HG02798 (cell line): ENCODE measurements around the gene DPY19L1.
A peak's percentile ranks its signal among the peaks of the same experiment; 100 is the strongest.
"Not testable (repeated sequence)": the region's sequence is repeated elsewhere in the genome, so short reads cannot be mapped to it uniquely, and the experiment has no call there.

ENCODE experiments used
- ATAC-seq: cut with Tn5 transposase; IDR thresholded peaks from one replicate; pipeline ENCODE4 v1.9.1; 2021; ENCODE audit warnings: mild to moderate bottlenecking; ENCODE audit not compliant: unreplicated experiment, poor library complexity

Gene DPY19L1

DNA sequence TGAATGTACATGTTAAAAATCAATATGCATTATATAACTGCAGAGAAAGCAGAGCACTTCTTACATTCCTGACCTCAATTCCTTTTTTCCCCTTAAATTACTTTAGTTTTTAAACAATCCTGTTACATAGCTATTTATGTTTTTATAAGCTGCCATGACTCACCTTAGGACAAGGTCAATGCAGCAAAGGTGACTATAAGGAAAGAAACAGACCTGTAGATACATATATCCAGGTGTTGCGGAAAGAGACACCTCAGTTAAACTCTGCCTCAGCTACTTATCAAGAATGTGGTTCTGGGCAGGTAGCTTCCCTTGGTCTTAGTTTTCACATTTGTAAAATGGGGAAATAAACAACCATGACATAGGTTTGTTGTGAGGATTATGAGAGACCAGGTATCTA lies 105.5 kb downstream of the DPY19L1 start:
- ATAC-seq, result no peak

DNA sequence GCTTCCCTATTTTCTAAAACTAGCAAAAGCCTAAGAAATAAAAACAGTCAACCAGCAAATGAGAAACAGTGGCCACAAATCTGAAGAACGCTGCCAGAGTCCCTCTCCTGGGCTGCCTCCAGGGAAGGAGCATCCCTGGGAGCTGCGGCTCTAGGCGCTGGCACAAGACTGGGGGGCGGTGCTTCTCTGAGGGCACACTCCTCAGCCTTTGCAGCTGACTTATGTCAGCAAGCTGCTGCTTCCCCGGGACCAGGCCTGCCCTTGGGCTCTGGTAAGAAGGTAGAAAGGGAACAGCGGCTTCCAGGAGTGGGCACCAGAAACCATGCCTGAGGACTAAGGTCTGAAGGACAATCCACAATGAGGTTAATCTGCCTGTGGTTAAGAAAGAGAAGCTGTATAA lies 107.5 kb downstream of the DPY19L1 start:
- not testable (repeated sequence) for ATAC-seq

DNA sequence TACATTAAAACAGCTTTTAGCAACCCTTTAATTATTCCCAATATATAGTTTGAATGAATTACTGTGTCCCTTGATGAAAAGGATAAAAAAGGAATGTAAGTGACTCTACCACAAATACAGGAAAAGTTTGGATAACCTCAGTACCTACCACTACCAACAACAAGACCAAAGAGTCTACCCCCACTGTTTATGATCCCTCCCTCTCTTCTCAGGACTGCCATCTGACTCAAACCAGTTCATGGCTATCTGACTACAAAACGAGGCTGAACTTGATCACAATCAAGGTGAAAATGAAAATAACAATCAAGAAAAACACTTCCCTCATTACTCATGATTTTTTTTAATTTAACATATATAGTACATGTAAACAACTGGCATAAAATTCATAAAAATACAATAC lies 108.7 kb downstream of the DPY19L1 start:
- no peak for ATAC-seq

DNA sequence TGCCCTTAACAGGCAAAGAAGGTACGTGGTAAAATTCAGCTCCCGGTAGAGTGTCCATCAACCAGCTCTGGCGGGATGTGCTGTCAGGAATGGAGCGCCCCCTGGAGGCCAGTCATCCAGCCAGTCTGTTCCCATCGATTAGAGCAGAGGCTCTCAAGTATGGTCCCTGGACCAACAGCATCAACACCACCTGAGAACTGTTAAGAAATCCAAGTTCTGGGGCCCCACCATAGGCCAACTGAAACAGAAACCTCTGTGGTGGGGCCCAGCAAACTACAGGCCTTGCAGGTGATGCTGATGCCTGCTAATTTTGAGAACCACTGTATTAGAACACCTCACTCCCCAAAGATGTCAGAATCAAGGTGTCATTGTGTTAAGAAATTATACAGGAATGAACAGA lies 109.2 kb downstream of the DPY19L1 start:
- ATAC-seq, result peak; percentile 86

DNA sequence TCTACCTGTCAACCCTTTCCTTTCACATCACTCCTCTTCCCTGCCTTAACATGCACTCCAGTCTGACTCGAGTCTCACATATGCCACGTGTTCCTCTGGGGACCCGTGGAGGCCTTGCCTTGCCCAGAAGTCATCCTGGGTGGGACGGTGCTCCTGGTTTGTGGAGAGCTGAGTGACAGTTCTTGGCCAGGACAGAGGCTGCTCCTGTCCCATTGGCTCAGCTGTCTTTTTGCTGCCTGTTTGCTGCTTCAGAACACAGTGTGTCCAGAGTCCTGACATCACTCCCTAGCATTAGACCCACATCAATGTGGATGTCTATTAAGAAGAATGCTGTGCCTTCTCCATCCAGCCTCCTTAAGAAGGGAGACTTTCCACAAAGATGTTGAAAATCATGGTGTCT lies 116.8 kb downstream of the DPY19L1 start:
- ATAC-seq, result not testable (repeated sequence)

DNA sequence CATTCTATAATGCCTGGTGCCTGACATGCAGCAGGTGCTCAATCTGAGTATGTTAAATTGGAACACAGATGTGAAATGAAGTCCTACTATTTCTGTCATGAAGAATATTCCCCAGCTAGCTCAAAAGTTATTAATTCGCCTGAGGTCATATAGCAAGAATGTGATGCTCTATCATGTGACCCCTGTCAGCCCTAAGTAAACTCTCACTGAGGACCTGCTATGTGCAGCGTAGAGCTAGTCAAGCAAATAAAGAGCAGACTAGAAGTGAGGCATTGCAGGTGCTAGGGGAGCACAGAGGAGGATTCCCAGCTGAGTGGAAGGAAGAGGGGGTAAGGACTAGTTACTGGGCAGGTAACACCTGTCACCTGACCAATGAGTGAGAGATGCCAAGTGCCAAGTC lies 118.2 kb downstream of the DPY19L1 start:
- not testable (repeated sequence) for ATAC-seq

DNA sequence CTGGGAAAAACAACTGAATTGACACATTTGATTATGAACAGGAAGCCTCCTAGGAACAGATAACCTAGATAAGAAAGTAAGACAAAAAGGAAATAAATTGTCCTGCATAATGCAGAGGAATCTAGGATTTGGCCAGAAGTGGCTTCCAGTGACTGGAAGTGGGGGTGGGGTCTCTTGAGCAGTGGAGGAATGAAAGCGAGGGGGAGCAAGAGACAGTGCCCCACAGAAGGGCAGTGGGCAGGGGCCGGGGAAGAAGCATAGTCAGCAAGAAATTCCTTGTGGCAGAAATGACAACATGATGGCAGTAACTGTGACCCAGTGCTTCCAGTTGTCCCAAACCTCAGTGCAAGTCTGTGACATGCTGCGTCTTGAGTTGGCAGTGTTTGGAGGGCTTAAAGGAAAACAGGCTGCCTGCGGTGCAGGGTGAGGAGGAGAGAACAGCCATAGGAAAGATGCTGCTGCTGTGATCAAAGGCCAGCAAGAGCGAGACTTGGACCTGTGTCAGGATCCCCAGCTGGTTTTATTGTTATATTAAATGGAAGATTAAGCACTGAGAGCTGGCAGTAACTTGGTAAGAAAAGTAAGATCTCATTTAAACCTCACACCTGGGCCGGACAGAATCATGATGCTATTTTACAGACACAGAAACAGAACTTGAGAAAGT lies 119.0 kb downstream of the DPY19L1 start:
- not testable (repeated sequence) for ATAC-seq

DNA sequence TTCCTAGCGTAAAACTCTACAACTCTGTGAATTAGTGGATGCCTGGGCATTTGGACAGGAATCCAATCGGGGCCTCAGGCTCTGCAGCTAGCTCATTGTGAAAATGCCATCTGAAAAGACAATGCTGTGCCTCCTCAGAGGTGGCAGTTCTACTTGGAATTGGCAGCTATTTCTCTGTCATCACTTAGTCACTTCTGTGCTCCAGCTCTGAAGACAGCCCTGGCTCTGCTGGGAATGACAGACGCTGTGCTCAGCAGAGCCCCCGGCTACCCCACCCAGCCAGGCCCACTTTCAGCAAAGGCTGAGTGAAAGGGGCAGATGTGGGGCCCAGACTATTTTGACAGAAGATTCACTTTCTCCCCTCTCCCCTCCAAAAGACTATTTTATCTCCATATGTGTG lies 119.8 kb downstream of the DPY19L1 start:
- not testable (repeated sequence) for ATAC-seq

DNA sequence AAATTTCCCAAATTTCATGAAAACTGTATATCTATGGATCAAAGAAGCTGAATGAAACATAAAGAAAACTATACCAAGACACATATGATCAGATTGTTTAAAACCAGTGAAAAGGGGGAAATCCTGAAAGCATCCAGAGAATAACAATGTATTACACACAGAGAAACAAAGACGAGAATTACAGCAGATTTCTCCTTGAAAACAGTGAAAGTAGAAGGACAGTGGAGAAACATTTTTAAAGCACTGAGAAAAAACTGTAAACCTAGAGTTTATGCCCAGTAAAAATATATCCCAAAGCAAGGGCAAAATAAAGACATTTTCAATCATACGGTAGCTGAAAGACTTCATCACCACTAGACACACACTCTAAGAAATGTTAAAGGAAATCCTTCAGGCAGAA lies 121.0 kb downstream of the DPY19L1 start:
- ATAC-seq, result no peak

DNA sequence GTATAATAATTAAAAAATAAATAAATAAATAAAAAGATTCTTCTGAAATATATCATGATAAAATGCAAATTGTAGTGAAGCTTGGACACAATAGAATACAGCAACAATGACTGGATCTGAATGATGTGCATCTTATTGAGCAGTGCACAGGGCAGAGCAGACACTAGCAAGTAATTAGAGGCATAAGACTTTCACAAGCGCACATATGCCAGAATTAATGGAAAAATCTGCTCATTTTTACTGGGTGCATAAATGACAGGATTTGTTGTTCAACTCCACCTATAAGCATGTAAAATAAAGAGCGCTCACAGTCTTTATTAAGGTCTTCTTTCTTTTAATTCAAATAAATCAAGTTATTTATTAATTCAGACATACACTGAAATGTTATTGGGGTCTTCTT lies 125.0 kb downstream of the DPY19L1 start:
- no peak for ATAC-seq

DNA sequence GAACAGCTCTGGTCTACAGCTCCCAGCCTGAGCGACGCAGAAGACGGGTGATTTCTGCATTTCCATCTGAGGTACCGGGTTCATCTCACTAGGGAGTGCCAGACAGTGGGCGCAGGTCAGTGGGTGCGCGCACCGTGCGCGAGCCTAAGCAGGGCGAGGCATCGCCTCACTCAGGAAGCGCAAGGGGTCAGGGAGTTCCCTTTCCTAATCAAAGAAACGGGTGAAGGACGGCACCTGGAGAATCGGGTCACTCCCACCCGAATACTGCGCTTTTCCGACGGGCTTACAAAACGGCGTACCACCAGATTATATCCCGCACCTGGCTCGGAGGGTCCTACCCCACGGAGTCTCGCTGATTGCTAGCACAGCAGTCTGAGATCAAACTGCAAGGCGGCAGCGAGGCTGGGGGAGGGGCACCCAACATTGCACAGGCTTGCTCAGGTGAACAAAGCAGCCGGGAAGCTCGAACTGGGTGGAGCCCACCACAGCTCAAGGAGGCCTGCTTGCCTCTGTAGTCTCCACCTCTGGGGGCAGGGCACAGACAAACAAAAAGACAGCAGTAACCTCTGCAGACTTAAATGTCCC lies 130.9 kb downstream of the DPY19L1 start:
- ATAC-seq, result not testable (repeated sequence)

DNA sequence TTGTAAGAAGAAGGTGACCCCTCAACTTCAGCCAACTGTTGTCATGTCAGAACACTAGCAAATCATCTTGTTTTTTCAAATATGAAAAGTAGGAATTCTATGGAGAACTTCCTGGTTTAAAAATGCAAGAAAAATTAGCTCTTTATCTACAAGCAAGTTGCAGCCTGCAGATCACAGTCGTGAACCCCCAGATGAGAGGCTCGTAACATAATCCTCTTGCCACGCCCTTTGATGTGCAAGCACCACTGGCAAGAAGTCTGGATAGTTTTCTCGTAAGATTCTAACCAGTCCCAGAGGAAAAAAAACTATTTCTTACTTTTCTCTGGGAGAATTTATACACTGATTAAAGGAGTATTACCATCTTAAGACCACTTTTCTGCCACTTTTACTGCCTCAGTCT lies 132.3 kb downstream of the DPY19L1 start:
- no peak for ATAC-seq

DNA sequence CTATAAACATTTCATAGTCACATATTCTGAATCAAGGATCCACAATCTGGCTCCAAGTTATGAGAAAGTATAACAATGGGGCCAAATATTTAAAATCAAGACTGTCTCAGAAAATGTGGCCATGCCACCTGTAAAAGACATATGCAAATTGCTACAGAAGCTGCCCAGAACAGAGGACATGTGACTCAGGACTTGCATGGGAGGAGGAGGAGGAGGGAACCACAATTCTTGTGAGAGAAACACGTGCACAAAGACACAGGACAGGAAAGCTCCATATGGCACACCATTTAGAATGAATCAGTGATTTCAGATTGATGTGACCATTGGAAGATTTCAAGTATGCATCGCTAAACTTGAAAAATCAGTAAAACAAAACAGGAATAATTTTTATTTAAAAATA lies 133.4 kb downstream of the DPY19L1 start:
- ATAC-seq, result not testable (repeated sequence)

DNA sequence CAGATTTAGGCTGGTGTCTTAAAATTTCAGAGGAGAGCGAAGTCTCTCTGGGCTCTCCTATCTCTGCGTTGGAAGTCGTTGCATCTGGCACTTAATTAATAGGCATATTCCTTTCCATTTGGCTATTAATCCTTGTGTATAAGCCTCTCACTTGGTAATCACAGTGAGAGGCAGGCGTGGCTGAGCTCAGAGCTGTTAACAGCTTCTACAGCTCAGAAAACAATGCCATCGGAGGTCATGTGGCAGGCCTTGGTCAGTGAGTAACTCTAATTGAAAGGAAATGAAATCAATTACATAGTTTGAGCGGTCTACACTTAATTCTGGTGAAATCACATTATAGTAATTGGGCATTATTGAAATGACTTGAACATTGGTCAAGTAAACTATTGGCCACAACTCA lies 135.1 kb downstream of the DPY19L1 start:
- ATAC-seq, result no peak

DNA sequence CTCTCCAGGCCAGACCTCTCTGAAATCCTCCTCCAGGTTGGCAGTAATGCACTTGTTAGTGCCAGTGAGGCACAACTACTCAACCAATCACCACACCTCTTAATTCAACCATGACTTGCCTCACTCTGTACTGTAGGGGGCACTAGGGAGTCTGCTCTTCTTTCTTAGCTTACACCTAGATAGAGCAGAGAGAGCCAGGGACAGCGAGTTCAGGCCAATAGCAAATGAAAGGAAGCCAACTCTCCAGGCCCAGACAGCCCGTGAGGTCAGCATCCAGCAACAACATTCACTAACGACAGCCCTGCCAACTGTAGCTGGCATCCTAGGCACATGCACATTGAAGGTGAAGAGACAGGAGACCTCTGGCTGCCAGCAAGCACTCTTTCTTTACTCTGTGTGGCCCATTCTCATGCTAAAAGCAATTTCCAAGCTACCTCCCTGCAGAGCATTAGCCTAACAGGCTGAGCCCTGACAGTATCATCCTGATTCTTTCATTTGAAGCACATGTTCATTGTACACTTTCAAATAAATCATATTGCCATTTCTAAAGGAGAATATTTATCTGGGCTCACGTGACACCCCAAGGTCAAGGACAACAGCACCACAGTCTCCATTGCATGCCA lies 136.3 kb downstream of the DPY19L1 start:
- ATAC-seq, result peak; percentile 69

DNA sequence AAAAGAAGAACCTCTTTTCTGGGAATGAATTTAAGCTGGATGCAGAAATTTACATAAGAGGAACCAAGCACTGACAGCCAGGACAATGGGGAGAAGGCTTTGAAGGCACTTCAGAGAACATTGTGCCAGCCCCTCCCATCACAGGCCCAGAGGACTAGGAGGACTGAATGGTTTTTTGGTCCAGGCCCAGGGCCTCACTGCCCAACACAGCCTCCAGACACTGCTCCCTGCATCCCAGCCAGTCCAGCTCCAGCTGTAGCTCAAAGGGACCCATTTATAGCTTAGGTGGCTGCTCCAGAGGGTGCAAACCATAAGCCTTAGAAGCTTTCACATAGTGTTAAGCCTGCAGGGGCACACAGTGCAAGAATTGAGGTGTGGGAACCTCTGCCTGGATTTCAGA lies 142.1 kb downstream of the DPY19L1 start:
- no peak for ATAC-seq

DNA sequence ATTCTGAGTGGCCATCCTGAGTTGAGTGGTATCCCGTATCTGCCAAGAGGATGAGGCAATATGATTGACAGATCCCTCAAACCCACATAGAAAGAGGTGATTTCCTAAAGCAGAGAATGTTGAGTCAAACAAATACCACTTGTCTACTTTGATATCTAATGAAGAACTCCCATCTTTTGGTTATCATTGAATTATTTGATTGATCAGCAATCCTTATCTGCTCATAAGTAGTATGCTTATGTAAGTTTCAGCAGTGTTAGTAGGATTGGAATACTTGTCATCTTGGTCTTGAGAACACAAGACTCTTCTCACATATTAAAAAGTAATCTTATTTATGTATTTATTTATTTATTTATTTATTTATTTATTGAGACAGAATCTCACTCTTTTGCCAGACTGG lies 147.3 kb downstream of the DPY19L1 start:
- no peak for ATAC-seq

DNA sequence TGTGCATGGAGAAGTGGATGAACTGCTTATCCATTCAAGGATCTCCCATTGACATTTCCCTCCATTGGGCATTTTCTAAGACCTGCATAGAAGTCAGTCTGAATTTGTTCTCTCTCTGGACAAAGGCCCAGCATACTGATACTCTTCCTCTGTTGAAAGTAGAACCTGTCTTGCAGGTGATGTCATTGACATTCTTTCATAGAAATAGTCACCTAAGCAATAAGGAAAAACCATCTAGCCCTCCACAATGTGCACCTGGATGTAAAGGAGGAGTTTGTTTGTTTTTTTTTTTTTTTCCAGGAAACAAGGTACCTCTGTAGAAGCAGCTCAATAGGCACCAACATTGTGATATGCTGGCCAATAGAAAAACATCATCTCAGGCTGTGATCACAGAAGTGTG lies 150.4 kb downstream of the DPY19L1 start:
- no peak for ATAC-seq

DNA sequence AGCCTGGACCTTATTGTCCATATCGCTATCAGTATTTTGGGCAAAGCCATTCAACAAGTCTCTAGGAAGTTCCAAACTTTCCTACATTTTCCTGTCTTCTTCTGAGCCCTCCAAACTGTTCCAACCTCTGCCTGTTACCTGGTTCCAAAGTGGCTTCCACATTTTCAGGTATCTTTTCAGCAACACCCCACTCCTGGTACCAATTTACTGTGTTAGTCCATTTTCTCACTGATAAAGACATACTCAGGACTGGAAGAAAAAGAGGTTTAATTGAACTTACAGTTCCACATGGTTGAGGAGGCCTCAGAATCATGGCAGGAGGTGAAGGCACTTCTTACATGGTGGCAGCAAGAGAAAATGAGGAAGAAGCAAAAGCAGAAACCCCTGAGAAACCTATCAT lies 153.4 kb downstream of the DPY19L1 start:
- not testable (repeated sequence) for ATAC-seq

DNA sequence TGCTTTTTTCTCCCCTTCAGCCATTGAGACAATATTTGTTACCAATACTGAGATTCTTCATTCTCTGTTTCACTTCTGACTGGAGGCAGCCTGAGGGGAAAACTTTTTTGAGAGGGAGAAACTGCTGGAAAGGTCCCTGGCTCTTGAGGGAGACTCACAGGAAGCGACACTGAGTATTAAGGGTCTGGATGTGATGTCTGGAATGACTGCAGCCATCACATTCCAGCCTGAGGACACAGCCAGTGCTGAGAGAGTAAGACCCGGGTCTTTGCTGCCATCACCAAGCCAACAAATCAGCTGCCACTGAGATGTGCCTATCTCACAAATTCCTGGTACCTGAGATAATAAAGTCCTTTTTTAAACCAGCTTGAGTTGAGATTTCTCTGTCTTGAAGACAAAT lies 157.4 kb downstream of the DPY19L1 start:
- no peak for ATAC-seq

DNA sequence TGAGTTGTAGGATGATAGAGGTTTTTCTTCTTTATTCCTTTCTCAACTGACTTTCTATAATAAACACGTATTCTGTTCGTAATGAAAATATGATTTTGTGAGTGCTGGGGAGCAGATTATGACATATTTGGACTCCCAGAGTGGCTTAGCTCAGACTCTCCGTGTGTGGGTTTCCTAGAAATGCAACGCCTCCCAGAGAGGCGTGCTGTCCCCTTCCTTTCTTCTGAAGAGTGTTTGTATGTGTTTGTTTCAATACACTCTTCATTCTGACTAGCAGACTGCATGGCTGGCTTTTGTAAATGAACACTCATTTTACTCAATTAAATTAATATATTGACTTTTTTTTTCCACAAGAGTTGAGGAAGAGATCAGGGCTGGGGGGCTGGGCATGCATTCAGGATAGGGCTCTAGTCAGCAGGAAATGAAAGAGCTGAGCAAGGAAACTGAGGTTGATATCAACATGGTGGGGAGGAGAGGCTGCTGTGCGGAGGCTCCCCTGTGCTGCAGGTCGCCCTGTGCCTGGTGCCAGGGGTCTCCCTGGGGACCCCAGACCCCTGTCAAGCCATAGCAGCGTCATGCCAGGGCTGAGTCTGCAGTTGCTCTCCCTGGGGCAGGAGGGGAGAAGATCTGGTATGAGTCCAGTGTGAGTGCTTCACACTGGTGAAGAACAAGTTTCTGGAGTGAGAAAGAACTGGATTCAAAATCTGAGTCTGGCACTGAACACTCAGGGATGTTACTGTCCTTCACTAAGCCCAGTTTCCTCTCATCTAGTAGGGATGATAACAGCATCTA lies 158.1 kb downstream of the DPY19L1 start:
- ATAC-seq, result not testable (repeated sequence)
